Gastrocnemius medialis (tissue), 4 donors: ENCODE measurements around the gene ARL6IP6.

Source experiments
- POLR2A ChIP-seq, 2 donors: fragments of 450-650 bp; IDR thresholded peaks; one replicate each; pipeline ENCODE4 v1.6.1; 2017; ENCODE audit warnings: antibody characterized with exemption in 2 of 2, mild to moderate bottlenecking in 2 of 2, moderate library complexity in 2 of 2
- TF ChIP-seq, protein P1 (sequence below), 5 experiments: fragments of 450-650 bp in 3 of 5; fragments of 200-600 bp in 2 of 5; sonication (generic) in 2 of 5; IDR thresholded peaks in 4 of 5; conservative IDR thresholded peaks in 1 of 5; 1 replicate in 4 of 5; 2 replicates in 1 of 5; pipeline ENCODE4 v1.5.1; 2016 to 2019; ENCODE audit warnings: antibody characterized with exemption in 5 of 5, mild to moderate bottlenecking in 3 of 5, moderate library complexity in 3 of 5

DNA sequence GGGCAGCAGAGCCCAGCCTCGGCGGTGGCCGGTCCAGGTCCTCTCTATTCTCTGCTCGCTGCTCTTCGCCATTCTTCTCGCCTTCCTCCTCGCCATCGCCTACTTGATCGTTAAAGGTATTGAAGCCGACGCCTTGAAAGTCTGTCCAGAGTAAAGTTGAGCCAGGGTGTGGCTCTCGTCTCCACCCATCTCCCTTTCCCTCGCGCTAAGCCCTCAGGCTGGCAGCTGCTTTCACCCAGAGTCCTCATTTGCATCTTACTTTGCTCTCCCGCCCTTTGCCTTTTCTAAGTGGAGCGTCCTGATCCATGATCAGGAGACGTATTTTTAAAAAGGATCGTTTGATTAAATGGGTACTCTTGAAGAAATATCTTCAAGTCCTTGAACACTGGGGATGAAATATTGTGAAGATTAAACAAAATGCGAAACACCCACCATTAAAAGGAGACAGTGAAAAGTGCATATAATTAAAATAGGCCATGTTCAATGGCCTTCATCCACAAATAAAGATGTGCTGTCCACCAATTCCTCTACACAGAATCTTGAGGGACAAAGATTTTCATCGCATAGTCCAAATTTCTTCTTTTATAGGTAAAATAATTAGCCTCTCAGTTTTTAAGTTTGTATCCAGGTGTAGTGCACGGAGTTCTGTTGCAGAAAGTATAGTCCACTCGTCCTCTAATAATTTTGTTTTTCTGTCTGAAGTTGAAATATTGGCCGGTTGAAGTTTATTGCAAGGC lies 657 bp downstream of the ARL6IP6 start:
- TF ChIP-seq POLR2A (IDR thresholded peaks at IDR 0.05): no peak
- TF ChIP-seq, protein P1, sequence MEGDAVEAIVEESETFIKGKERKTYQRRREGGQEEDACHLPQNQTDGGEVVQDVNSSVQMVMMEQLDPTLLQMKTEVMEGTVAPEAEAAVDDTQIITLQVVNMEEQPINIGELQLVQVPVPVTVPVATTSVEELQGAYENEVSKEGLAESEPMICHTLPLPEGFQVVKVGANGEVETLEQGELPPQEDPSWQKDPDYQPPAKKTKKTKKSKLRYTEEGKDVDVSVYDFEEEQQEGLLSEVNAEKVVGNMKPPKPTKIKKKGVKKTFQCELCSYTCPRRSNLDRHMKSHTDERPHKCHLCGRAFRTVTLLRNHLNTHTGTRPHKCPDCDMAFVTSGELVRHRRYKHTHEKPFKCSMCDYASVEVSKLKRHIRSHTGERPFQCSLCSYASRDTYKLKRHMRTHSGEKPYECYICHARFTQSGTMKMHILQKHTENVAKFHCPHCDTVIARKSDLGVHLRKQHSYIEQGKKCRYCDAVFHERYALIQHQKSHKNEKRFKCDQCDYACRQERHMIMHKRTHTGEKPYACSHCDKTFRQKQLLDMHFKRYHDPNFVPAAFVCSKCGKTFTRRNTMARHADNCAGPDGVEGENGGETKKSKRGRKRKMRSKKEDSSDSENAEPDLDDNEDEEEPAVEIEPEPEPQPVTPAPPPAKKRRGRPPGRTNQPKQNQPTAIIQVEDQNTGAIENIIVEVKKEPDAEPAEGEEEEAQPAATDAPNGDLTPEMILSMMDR (IDR thresholded peaks at IDR 0.05 in 4 of 5, conservative IDR thresholded peaks at IDR 0.05 in 1 of 5): no peak
